SK-N-SH (cell line): Measurements from ENCODE around the gene ITM2B. TPM values are rescaled to one million over a fixed set of nuclear protein-coding genes. Genes with fewer than 3 reads are reported as not detected.

Source experiments
- CTCF ChIA-PET: fragments of 300-600, 350-600 bp; formaldehyde crosslinking; extraction: SDS; loops from one replicate; lab custom pipeline; 2021; lab: Yijun Ruan, JAX
- POLR2A ChIA-PET: fragments of 350-600 bp; sonication (Branson Sonifier 250); formaldehyde crosslinking; extraction: SDS; loops from one replicate; lab custom pipeline; 2020; ENCODE audit warnings: antibody characterized with exemption, inconsistent platforms; lab: Yijun Ruan, JAX
- DNase-seq: peaks from one replicate; pipeline ENCODE4 v3.0.0; 2012
- H2AFZ ChIP-seq: fragments of 200-600 bp; sonication (generic); 2 replicates; pipeline ENCODE4 v1.8.1; 2016; ENCODE audit warnings: antibody characterized with exemption, mild to moderate bottlenecking, low read depth
- H3F3A ChIP-seq: fragments of 200-600 bp; sonication (generic); replicated peaks from 2 replicates; pipeline ENCODE3; 2016; ENCODE audit warnings: antibody characterized with exemption, mild to moderate bottlenecking; ENCODE audit not compliant: insufficient read depth
- H3K27ac ChIP-seq, 2 experiments: fragments of 200-500 bp in 1 of 2; fragments of 200-600 bp in 1 of 2; sonication (Bioruptor generic) in 1 of 2; sonication (generic), shearing (Covaris generic) in 1 of 2; 2 replicates each; pipeline versions ENCODE4 v1.5.1 to v1.6.1; 2014 to 2016; ENCODE audit warnings: low read depth in 2 of 2, inconsistent platforms in 1 of 2, low read length in 1 of 2, mild to moderate bottlenecking in 1 of 2, mixed read lengths in 1 of 2
- H3K27me3 ChIP-seq: fragments of 200-600 bp; sonication (generic), shearing (Covaris generic); 2 replicates; pipeline ENCODE4 v1.6.1; 2016; ENCODE audit warnings: mixed run types; ENCODE audit not compliant: insufficient read depth
- H3K36me3 ChIP-seq, 2 experiments: fragments of 200-500 bp in 1 of 2; fragments of 200-600 bp in 1 of 2; sonication (Bioruptor generic) in 1 of 2; sonication (generic) in 1 of 2; replicated peaks in 1 of 2; 2 replicates each; pipeline versions ENCODE3 to v1.5.1; 2014 to 2016; ENCODE audit warnings: low read length in 1 of 2, mild to moderate bottlenecking in 1 of 2; ENCODE audit not compliant: insufficient read depth in 2 of 2, control insufficient read depth in 1 of 2
- H3K4me1 ChIP-seq, 2 experiments: fragments of 200-500 bp in 1 of 2; fragments of 200-600 bp in 1 of 2; sonication (Bioruptor generic) in 1 of 2; sonication (generic), shearing (Covaris generic) in 1 of 2; 2 replicates each; pipeline versions ENCODE4 v1.5.1 to v1.6.1; 2014 to 2016; ENCODE audit warnings: low read depth in 1 of 2, low read length in 1 of 2, mixed run types in 1 of 2; ENCODE audit not compliant: insufficient read depth in 2 of 2, control insufficient read depth in 1 of 2
- H3K4me2 ChIP-seq: fragments of 200-600 bp; sonication (generic), shearing (Covaris generic); 2 replicates; pipeline ENCODE4 v1.6.1; 2017; ENCODE audit warnings: mixed run types
- H3K4me3 ChIP-seq, 2 experiments: fragments of 200-500 bp in 1 of 2; fragments of 200-600 bp in 1 of 2; sonication (Bioruptor generic) in 1 of 2; sonication (generic), shearing (Covaris generic) in 1 of 2; 2 replicates each; pipeline versions ENCODE4 v1.5.1 to v1.8.1; 2014 to 2016; ENCODE audit warnings: low read depth in 2 of 2, inconsistent platforms in 1 of 2, low read length in 1 of 2, mild to moderate bottlenecking in 1 of 2, mixed read lengths in 1 of 2, moderate library complexity in 1 of 2
- H3K79me2 ChIP-seq: fragments of 200-600 bp; sonication (generic); 2 replicates; pipeline ENCODE4 v1.8.1; 2017; ENCODE audit warnings: mild to moderate bottlenecking; ENCODE audit not compliant: insufficient read depth
- H3K9ac ChIP-seq: fragments of 200-600 bp; sonication (generic); 2 replicates; pipeline ENCODE4 v1.6.1; 2017; ENCODE audit warnings: mixed run types
- H3K9me2 ChIP-seq: fragments of 200-600 bp; sonication (generic); 2 replicates; pipeline ENCODE4 v1.6.1; 2017; ENCODE audit warnings: mixed run types
- H3K9me3 ChIP-seq: fragments of 200-600 bp; sonication (generic); 2 replicates; pipeline ENCODE4 v1.6.1; 2017; ENCODE audit warnings: mixed run types, mild to moderate bottlenecking, moderate library complexity
- H4K20me1 ChIP-seq: fragments of 200-600 bp; sonication (generic); 2 replicates; pipeline ENCODE4 v1.6.1; 2017; ENCODE audit warnings: mild to moderate bottlenecking, mixed run types; ENCODE audit not compliant: insufficient read depth
- CHD2 ChIP-seq: fragments of 150-350 bp; IDR thresholded peaks from 2 replicates; pipeline ENCODE4 v1.6.1; 2018; ENCODE audit warnings: low read length; ENCODE audit not compliant: partially characterized antibody
- CTCF ChIP-seq: fragments of 200-600 bp; sonication (generic); IDR thresholded peaks from 2 replicates; pipeline ENCODE4 v1.6.1; 2017; ENCODE audit warnings: antibody characterized with exemption, mild to moderate bottlenecking, moderate library complexity
- EP300 ChIP-seq, 2 experiments: IDR thresholded peaks; 2 replicates each; pipeline versions ENCODE4 v1.4.0 to v1.6.1; 2012; ENCODE audit warnings: borderline replicate concordance in 1 of 2, low read depth in 1 of 2, low read length in 1 of 2
- FOXJ3 ChIP-seq: sonication (generic); formaldehyde crosslinking; IDR thresholded peaks from 2 replicates; pipeline ENCODE4 v1.5.1; 2020; ENCODE audit warnings: mild to moderate bottlenecking, missing genetic modification reagents
- JUND ChIP-seq: IDR thresholded peaks from 2 replicates; pipeline ENCODE4 v1.4.0; 2012
- MEF2A ChIP-seq: IDR thresholded peaks from 2 replicates; pipeline ENCODE4 v1.4.0; 2012; ENCODE audit warnings: low read depth, borderline replicate concordance
- MXI1 ChIP-seq: IDR thresholded peaks from 2 replicates; pipeline ENCODE4 v1.6.1; 2012; ENCODE audit warnings: mild to moderate bottlenecking, low read depth, low read length, improper control_type of control experiment
- RAD21 ChIP-seq: IDR thresholded peaks from 2 replicates; pipeline ENCODE4 v1.6.1; 2012; ENCODE audit warnings: mild to moderate bottlenecking, low read length
- REST ChIP-seq: IDR thresholded peaks from 2 replicates; pipeline ENCODE4 v1.6.1; 2012; ENCODE audit warnings: mild to moderate bottlenecking, low read depth, low read length, moderate library complexity
- RFX5 ChIP-seq: IDR thresholded peaks from 2 replicates; pipeline ENCODE4 v1.6.1; 2012; ENCODE audit warnings: mild to moderate bottlenecking, improper control_type of control experiment, low read length
- RXRA ChIP-seq: IDR thresholded peaks from 2 replicates; pipeline ENCODE4 v1.4.0; 2012; ENCODE audit warnings: low read depth, mild to moderate bottlenecking, borderline replicate concordance
- TEAD4 ChIP-seq: IDR thresholded peaks from 2 replicates; pipeline ENCODE4 v1.4.0; 2012; ENCODE audit warnings: mild to moderate bottlenecking, borderline replicate concordance; ENCODE audit not compliant: insufficient read depth
- USF2 ChIP-seq: fragments of 150-350 bp; IDR thresholded peaks from 2 replicates; pipeline ENCODE4 v1.6.1; 2017; ENCODE audit warnings: antibody characterized with exemption, low read length, low read depth, borderline replicate concordance
- YY1 ChIP-seq: IDR thresholded peaks from 2 replicates; pipeline ENCODE4 v1.4.0; 2012; ENCODE audit warnings: low read depth, mild to moderate bottlenecking
- WGBS: methylation state at CpG from one replicate; pipeline ENCODE4 v1.1.6; 2017; ENCODE audit warnings: low lambda C conversion rate; 5-methylcytosine and 5-hydroxymethylcytosine counted together
- polyA plus RNA-seq, 3 experiments: library from polyadenylated mRNA; depleted of rRNA; stranded (reverse); fragments of >200 nt; gene quantifications; 2 replicates each; pipeline ENCODE4 v1.2.3, GENCODE V29; 2012

Gene ITM2B
- polyA plus RNA-seq, 1 of the 3 experiments (the other 2 are of a cell fraction) = 184 TPM

GRCh38 chr13:48189171-48189570, 43.8 kb upstream of the ITM2B start:
- H3K9me3 ChIP-seq = no peaks in the 10 kb centered on the region
- H3K9ac ChIP-seq = no peak overlapping the region
- TF ChIP-seq YY1 (no peak), JUND (no peak), FOXJ3 (no peak), RFX5 (no peak), USF2 (no peak), REST (no peak), RXRA (no peak), TEAD4 (no peak), EP300 (IDR thresholded peaks at IDR 0.05; ENCODE audit: borderline replicate concordance in 1 of 2, low read depth in 1 of 2, low read length in 1 of 2) (no peak), MXI1 (no peak), MEF2A (no peak), RAD21 (no peak), CHD2 (no peak), CTCF (no peak)
- H4K20me1 ChIP-seq = no peaks in the 10 kb centered on the region
- no peak overlapping the region for H2AFZ ChIP-seq
- no peak overlapping the region for H3K4me2 ChIP-seq
- H3K36me3 ChIP-seq = no peaks in the 10 kb centered on the region
- H3K9me2 ChIP-seq = no peaks in the 10 kb centered on the region
- no peaks in the 10 kb centered on the region for H3K27me3 ChIP-seq
- POLR2A ChIA-PET = no interaction called here
- WGBS = 14% methylated on average over 1 of the region's 1 CpG
- no peak overlapping the region for H3K4me3 ChIP-seq
- DNase-seq = no peak
- no peak overlapping the region for H3K27ac ChIP-seq
- no peaks in the 10 kb centered on the region for H3F3A ChIP-seq
- no peaks in the 10 kb centered on the region for H3K4me1 ChIP-seq
- H3K79me2 ChIP-seq = no peaks in the 10 kb centered on the region
- CTCF ChIA-PET = interaction anchor here (1.1 to 1.2 kb wide), 3 partner anchors 9 to 72 kb away, joined by 3 to 4 read pairs (median 4); no protein-coding TSS in a partner anchor
